NCI-H2107 treated with DMSO at 0.1 percent for 48 hours (cell line): ENCODE data around the gene FAM184B.

Source experiments
- DNase-seq: peaks from one replicate; lab custom pipeline; 2025; ENCODE audit not compliant: unreplicated experiment; lab: John Stamatoyannopoulos, UW

Gene FAM184B

DNA sequence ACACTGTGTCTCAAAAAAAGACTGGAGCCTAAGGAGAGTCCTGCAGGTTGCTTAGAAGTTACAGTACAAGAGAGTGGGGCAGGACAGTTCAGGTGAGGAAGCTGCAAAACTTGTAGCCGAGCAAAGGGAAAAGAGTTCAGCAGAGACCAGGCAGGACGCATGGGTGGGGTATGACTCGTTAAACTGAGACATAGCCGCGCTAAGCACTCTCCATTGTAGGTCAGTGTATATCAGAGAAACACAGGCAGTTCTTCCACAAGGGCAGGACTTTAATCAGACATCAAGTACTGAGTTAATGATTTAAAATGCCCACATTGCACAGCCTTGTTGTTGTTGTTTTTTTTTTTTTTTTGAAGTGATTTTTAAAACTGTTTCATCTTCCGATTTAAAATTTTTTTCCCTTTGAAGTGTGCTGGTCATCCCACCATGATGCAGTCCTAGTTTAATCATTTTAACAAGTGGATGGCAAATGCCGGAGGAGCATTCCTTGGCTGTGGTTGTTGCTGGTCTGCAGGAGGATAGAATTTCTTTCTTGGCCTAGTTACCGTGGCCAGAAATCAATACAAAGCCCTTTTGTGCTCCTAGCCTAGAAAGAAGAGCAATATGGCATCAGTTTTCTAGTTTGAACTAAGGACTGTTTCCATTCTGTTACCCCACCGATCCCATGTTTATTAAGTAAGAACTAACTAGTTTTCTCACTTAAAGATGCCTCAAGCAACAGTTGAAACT is 194.2 kb downstream of the FAM184B start:
- DNase-seq = no peak

DNA sequence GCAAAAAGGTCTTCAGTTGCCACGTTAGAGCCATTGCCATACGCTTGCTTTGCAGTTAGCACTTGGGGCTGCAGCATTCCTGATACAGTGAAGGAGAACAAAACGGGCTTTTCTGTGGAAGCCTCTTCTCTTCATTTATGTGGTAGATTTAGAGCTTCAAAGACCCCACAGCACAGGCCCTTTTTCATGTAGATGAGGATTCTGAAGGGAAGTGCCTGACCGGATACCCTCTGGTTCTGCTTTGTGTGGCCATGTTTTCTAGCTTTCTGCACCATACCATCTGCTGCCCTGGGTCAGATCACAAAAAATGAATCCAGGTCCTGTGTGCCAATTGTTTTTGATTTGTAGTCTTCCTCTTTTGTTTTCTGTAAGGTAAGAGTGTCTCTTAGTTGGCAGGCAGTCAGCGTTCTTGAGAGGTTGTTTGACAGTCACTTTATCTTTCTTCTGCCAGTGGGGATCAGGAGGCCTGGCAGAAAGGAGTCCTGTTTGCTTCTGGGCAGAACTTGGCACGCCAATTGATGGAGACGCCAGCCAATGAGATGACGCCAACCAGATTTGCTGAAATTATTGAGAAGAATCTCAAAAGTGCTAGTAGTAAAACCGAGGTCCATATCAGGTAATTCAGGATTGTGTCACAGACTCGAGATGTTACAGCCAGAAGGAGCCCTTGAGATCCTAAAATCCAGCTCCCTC is 196.8 kb downstream of the FAM184B start:
- DNase-seq = no peak

DNA sequence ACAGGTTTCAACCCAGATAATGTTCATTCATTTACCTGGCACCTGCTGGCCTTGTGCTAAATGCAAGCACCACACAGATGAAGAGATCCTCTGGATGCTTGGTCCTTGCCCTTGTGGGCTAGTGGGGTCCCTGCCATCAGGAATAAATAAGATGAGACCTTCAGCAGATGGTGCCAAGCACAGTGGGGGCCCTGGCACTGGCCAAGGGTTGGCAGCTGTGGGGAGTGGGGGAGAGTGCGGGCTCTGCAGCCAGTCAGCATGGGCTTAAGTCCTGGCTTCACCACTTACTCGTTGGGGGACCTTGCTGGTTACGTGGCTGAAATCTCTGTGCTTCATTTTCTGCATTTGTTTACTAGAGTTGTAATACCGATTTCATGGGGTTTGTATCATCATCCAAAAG is 197.5 kb downstream of the FAM184B start:
- no peak for DNase-seq

DNA sequence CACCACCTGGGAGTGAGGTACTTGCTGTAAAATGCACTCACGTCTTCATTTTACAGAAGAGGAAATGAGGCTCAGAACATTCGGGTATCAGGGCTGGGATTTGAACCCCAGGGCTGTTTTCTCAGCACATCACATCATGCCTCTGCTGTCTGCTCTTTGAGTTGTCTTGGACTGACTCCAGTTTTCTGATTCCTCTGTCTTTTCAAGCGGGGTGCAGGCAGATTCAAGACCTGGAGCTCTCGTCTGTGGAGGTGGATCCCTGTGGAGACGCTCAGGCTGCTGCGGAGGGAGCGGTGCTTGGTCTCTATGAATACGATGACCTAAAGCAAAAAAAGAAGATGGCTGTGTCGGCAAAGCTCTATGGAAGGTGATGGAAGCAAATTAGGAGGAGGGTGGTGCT is 198.1 kb downstream of the FAM184B start:
- no peak for DNase-seq

DNA sequence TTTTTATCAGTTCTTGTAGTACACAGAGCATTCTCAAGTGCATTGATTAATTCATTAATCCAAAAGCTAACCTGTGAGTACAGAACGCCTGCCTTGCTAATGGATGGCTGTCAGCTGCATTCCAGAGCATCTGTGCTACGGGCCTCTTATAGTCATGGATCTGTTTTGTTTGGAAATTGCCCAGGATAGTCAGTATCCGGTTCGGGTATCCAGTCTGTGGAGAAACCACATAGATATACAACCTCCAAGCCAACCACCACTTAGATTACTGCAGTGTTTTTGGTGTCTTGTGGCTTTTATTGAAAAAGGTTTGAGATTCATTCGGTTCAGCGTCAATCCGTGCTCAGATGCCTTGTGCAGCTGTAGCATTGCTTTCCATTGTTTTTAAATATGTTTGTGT is 200.5 kb downstream of the FAM184B start:
- no peak for DNase-seq
